ENCODE data around the gene CD2BP2. TPM values are rescaled to one million over a fixed set of nuclear protein-coding genes. Genes with fewer than 3 reads are reported as not detected.

The CD2BP2 gene
- total and polyA plus RNA-seq, 2 of the 13 experiments (the other 11 are each of a cell fraction or from before 2014, with no cell fraction given): 24.9 to 54.6 TPM

GRCh38 chr16:30379158-30379783 lies 24.2 kb upstream of the CD2BP2 start (continued):
- TF ChIP-seq ZBTB40 (IDR thresholded peaks at IDR 0.05) (no peak), ZBTB40 (CRISPR knock-in tag; IDR thresholded peaks at IDR 0.05) (no peak), BHLHE40 (IDR thresholded peaks at IDR 0.05; ENCODE audit: low read length) (no peak), FOSL2 (CRISPR knock-in tag; IDR thresholded peaks at IDR 0.05) (no peak), HOXA7 (CRISPR knock-in tag; IDR thresholded peaks at IDR 0.05) (no peak), ZGPAT (CRISPR knock-in tag; IDR thresholded peaks at IDR 0.05) (no peak), KLF16 (CRISPR knock-in tag; IDR thresholded peaks at IDR 0.05) (no peak; a peak in 1 of 4 replicates), LRRFIP1 (CRISPR knock-in tag; conservative IDR thresholded peaks at IDR 0.05) (no peak), POLR2AphosphoS5 (IDR thresholded peaks at IDR 0.05; ENCODE audit: low read depth, low read length) (no peak), ZNF34 (CRISPR knock-in tag; IDR thresholded peaks at IDR 0.05; ENCODE audit: borderline replicate concordance) (no peak), TFAP4 (IDR thresholded peaks at IDR 0.05; ENCODE audit: borderline replicate concordance, low read depth) (no peak), TEAD3 (CRISPR knock-in tag; optimal IDR thresholded peaks at IDR 0.05; ENCODE audit: borderline replicate concordance) (peak; percentile 16), SYNCRIP (IDR thresholded peaks at IDR 0.05; ENCODE audit: insufficient read depth, low read depth, low read length) (no peak), ZNF605 (CRISPR knock-in tag; IDR thresholded peaks at IDR 0.05) (no peak), ZNF138 (CRISPR knock-in tag; IDR thresholded peaks at IDR 0.05; ENCODE audit: low read depth) (0 out of 2 replicates have a peak, but pooled peaks have one; percentile 42), RBM22 (optimal IDR thresholded peaks at IDR 0.05; ENCODE audit: low read length) (no peak), HDAC1 (CRISPR knock-in tag; IDR thresholded peaks at IDR 0.05) (no peak; the same call in 1 of the 2 replicates)
